ENCODE data around the gene USP10. TPM values are rescaled to one million over a fixed set of nuclear protein-coding genes. Genes with fewer than 3 reads are reported as not detected.
"Not testable (repeated sequence)": the region's sequence is repeated elsewhere in the genome, so short reads cannot be mapped to it uniquely, and the experiment has no call there.

USP10 gene
- total RNA-seq, 4 donors from 2014 or later, result 23.6 to 56.8 (median 45.4) TPM

DNA sequence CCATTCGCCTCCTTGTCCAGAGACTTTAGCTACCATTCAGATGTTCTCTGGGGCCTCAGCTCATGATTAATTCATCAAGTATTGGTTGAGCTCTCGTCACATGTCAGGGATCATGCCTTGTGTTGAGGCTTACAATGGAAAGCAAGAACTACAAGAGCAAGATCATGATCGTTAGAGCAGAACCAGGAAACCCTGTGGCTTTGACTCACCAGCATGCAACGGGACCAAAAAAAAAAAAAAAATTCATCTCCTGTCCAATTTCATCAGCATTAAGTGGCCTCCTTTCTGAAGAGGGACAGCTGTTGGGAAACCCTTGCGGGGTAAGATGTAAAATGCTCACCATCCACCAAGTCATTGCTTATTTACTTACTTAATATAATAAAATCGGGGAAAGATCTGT is 12.1 kb upstream of the USP10 start:
- Histone ChIP-seq H3K4me3 (no peak overlapping the region), H3K27me3 (no peaks in the 10 kb centered on the region), H3K36me3 (no peaks in the 10 kb centered on the region), H3K27ac (no peak overlapping the region), H3K4me1 (no peaks in the 10 kb centered on the region), H3K9me3 (no peaks in the 10 kb centered on the region)
- TF ChIP-seq POLR2AphosphoS5 (IDR thresholded peaks at IDR 0.05), result no peak
- TF ChIP-seq, protein P1, sequence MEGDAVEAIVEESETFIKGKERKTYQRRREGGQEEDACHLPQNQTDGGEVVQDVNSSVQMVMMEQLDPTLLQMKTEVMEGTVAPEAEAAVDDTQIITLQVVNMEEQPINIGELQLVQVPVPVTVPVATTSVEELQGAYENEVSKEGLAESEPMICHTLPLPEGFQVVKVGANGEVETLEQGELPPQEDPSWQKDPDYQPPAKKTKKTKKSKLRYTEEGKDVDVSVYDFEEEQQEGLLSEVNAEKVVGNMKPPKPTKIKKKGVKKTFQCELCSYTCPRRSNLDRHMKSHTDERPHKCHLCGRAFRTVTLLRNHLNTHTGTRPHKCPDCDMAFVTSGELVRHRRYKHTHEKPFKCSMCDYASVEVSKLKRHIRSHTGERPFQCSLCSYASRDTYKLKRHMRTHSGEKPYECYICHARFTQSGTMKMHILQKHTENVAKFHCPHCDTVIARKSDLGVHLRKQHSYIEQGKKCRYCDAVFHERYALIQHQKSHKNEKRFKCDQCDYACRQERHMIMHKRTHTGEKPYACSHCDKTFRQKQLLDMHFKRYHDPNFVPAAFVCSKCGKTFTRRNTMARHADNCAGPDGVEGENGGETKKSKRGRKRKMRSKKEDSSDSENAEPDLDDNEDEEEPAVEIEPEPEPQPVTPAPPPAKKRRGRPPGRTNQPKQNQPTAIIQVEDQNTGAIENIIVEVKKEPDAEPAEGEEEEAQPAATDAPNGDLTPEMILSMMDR (IDR thresholded peaks at IDR 0.05), result no peak
- no peak for TF ChIP-seq POLR2A (IDR thresholded peaks at IDR 0.05)
- no peak for DNase-seq
- 52 to 76% methylated on average over 5 to 6 of the region's 6 CpGs for WGBS, 2 donors (ENCODE audit: low coverage in 1 of 2)
- in situ Hi-C loops (cut with MboI; ENCODE audit: low pct_ligation_motif_present in 1 of 4, low pct_unique_long_range_greater_than_20kb in 1 of 4, low sequenced_read_pairs in 3 of 4) (no loop called here), intact Hi-C loops (cut with DNase I; ENCODE audit: low total_unique reads) (no loop called here)

DNA sequence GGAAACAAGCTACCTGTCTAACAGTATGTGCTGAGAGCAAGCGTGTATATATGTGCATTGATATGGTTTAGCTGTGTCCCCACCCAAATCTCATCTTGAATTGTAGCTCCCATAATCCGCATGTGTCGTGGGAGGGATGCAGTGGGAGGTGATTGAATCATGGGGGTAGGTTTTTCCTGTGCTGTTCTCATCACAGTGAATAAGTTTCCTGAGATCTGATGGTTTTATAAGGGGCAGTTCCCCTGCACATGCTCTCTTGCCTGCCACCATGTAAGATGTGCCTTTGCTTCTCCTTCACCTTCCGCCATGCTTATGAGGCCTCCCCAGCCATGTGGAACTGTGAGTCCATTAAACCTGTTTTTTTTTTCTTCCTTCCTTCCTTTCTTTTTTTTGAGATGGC is 11.6 kb upstream of the USP10 start:
- intact Hi-C loops (cut with DNase I; ENCODE audit: low total_unique reads); H3K27me3 ChIP-seq; H3K9me3 ChIP-seq; DNase-seq; H3K27ac ChIP-seq; H3K4me3 ChIP-seq; in situ Hi-C loops (cut with MboI; ENCODE audit: low pct_ligation_motif_present in 1 of 4, low pct_unique_long_range_greater_than_20kb in 1 of 4, low sequenced_read_pairs in 3 of 4); H3K36me3 ChIP-seq; H3K4me1 ChIP-seq: not testable (repeated sequence)
- 86 to 98% methylated on average over 1 to 4 of the region's 4 CpGs for WGBS, 2 donors (ENCODE audit: low coverage in 1 of 2)

DNA sequence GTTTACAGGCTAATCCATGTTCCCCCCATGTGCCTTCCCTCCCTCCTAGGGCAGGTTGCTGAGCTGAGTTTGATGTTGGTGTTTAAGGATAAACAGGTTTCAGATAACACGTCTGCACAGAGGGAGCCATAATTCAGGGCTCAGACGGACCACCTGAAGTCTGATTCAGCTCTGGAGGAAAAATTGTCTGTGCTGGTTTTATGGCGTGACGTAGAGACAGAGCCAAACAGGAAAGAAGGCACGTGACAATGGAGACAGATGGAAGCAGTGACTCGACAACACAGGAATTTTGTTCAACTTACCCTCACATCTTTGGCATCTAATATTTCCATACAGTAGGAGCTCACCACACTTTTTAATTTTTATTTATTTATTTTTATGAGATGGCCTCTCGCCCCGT is 10.7 kb upstream of the USP10 start:
- no peak overlapping the region for H3K27ac ChIP-seq
- H3K4me3 ChIP-seq, result no peak overlapping the region
- no peaks in the 10 kb centered on the region for H3K36me3 ChIP-seq
- no peak for DNase-seq
- H3K27me3 ChIP-seq, result no peaks in the 10 kb centered on the region
- no peaks in the 10 kb centered on the region for H3K9me3 ChIP-seq
- TF ChIP-seq POLR2A (IDR thresholded peaks at IDR 0.05), result no peak
- no peak for TF ChIP-seq POLR2AphosphoS5 (IDR thresholded peaks at IDR 0.05)
- TF ChIP-seq, protein P1 (IDR thresholded peaks at IDR 0.05), result no peak
- TF ChIP-seq EP300 (IDR thresholded peaks at IDR 0.05; ENCODE audit: low read depth), result no peak
- no peaks in the 10 kb centered on the region for H3K4me1 ChIP-seq
- intact Hi-C loops (cut with DNase I; ENCODE audit: low total_unique reads) (no loop called here), in situ Hi-C loops (cut with MboI; ENCODE audit: low pct_ligation_motif_present in 1 of 4, low pct_unique_long_range_greater_than_20kb in 1 of 4, low sequenced_read_pairs in 3 of 4) (no loop called here)
- WGBS, 2 donors (ENCODE audit: low coverage in 1 of 2), result 69 to 80% methylated on average over 1 to 8 of the region's 8 CpGs

DNA sequence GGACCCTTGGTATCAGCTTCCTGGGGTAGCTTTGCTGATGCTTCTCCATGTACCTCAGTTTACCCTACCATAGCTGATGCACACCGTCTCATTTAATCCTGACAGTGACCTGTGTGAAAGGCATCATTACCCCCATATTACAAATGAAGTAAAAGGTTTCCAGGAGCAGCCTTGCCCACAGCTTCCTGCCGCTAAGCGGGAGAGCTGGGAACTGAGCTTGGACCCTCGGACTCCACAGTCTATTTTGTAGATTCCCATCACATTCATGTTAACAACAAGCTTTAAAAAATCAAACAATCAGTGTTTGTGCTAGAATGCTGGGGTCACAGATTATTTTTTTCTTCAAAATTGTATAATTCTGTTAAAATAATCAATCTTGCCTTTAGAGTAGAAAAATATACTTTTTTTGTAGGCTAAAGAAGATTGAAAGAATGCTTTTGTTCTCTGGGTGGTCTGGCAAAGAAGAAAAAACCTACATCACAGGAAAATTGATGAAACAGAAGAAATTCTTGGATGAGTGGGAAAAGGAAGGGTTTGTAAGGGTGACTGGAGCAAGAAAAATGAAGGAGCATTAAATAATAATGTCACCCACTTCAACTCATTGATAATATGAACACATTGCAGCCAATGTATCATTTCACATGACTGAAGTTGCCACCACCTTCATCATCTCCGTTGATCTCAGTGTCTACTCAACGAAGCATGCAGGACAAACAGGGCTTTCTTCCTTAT is 9.5 kb upstream of the USP10 start:
- H3K27me3 ChIP-seq, result no peaks in the 10 kb centered on the region
- no peak overlapping the region for H3K27ac ChIP-seq
- intact Hi-C loops (cut with DNase I; ENCODE audit: low total_unique reads) (no loop called here), in situ Hi-C loops (cut with MboI; ENCODE audit: low pct_ligation_motif_present in 1 of 4, low pct_unique_long_range_greater_than_20kb in 1 of 4, low sequenced_read_pairs in 3 of 4) (no loop called here)
- 80 to 83% methylated on average over 3 to 6 of the region's 6 CpGs for WGBS, 2 donors (ENCODE audit: low coverage in 1 of 2)
- H3K4me1 ChIP-seq, result no peaks in the 10 kb centered on the region
- H3K9me3 ChIP-seq, result no peaks in the 10 kb centered on the region
- DNase-seq, result no peak
- TF ChIP-seq, protein P1 (IDR thresholded peaks at IDR 0.05), result no peak
- TF ChIP-seq EP300 (IDR thresholded peaks at IDR 0.05; ENCODE audit: low read depth), result no peak
- TF ChIP-seq POLR2A (IDR thresholded peaks at IDR 0.05), result no peak
- TF ChIP-seq POLR2AphosphoS5 (IDR thresholded peaks at IDR 0.05), result no peak
- no peaks in the 10 kb centered on the region for H3K36me3 ChIP-seq
- H3K4me3 ChIP-seq, result no peak overlapping the region

All from transverse colon (tissue), 4 donors.